22Rv1 (cell line): ENCODE measurements around the gene SLC36A1.
"Not testable (repeated sequence)": the region's sequence is repeated elsewhere in the genome, so short reads cannot be mapped to it uniquely, and the experiment has no call there.

ENCODE experiments used
- H3K27ac ChIP-seq: fragments of 450-650 bp; 2 replicates; pipeline ENCODE4 v1.5.1; 2017
- ZFX ChIP-seq: fragments of 450-650 bp; IDR thresholded peaks from 2 replicates; pipeline ENCODE4 v1.6.1; 2017; ENCODE audit warnings: antibody characterized with exemption, borderline replicate concordance
- TF ChIP-seq, protein P1 (sequence below): fragments of 450-650 bp; IDR thresholded peaks from 2 replicates; pipeline ENCODE4 v1.5.1; 2017; ENCODE audit warnings: mild to moderate bottlenecking

Gene SLC36A1

DNA sequence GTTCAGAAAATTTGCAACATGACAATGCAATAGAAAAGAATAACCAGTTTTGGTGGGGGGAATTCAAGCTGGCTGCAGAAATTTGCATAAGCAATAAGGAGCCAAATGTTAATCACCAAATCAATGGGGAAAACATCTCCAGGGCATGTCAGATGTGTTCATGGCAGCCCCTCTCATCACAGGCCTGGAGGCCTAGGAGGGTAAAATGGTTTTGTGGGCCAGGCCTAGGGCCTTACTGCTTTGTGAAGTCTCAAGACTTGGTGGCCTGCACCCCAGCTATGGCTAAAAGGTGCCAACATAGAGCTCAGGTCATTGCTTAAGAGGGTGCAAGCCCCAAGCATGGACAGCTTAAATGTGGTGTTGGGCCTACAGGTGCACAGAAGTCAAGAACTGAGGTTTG is 29.7 kb upstream of the SLC36A1 start:
- H3K27ac ChIP-seq = no peak overlapping the region
- no peak for TF ChIP-seq ZFX
- TF ChIP-seq, protein P1, sequence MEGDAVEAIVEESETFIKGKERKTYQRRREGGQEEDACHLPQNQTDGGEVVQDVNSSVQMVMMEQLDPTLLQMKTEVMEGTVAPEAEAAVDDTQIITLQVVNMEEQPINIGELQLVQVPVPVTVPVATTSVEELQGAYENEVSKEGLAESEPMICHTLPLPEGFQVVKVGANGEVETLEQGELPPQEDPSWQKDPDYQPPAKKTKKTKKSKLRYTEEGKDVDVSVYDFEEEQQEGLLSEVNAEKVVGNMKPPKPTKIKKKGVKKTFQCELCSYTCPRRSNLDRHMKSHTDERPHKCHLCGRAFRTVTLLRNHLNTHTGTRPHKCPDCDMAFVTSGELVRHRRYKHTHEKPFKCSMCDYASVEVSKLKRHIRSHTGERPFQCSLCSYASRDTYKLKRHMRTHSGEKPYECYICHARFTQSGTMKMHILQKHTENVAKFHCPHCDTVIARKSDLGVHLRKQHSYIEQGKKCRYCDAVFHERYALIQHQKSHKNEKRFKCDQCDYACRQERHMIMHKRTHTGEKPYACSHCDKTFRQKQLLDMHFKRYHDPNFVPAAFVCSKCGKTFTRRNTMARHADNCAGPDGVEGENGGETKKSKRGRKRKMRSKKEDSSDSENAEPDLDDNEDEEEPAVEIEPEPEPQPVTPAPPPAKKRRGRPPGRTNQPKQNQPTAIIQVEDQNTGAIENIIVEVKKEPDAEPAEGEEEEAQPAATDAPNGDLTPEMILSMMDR = no peak

DNA sequence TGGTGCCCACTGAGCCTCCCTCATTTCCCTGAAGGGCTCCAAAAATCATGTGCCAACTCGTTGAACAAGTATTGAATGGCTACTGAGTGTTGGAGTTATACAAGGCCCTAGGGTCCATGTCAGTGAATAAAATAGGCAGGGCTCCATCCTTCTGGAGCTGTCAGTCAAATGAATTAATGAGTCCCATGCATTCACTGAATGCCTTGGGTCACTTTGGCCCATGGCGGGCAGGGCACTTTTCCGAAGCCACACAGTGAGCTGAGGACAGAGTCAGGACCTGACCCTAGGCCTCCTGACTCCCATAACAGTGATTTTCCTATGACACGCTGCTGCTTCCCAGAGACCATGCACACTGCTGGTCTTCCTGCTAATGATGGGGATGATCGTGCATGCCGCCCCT is 27.3 kb upstream of the SLC36A1 start:
- no peak for TF ChIP-seq ZFX
- TF ChIP-seq, protein P1 = no peak

DNA sequence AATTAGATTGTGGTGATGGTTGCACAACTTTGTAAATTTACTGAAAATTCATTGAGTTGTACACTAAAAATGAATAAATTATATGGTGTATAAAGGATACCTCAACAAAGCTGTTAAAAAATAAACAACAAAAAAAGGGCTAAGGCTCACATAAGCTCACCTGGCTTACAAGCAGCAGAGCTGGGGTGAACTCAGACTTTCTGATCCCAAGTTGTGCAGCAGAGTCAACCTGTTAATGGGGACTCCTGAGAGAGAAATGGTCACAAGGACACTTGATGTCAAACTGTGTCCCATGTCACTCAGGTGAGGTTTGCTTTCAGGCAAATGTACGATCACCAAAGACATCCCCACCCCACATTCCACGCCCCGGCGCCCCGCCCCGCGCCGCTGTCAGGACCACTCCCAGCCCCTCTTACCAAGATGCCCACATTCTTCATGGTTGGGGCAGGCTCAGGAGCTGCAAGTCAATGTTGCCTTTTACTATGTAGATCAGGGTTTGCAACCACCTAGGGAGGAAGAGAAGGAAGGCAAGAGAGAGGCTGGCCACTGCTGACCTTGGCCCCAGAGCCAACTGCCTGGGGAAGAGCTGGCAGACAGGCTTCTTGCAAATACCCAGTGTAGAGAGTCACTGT is 22.4 kb upstream of the SLC36A1 start:
- no peak overlapping the region for H3K27ac ChIP-seq
- no peak for TF ChIP-seq ZFX
- TF ChIP-seq, protein P1 = no peak

More for the DNA sequence above, 27.3 kb upstream of the SLC36A1 start:
- no peak overlapping the region for H3K27ac ChIP-seq

DNA sequence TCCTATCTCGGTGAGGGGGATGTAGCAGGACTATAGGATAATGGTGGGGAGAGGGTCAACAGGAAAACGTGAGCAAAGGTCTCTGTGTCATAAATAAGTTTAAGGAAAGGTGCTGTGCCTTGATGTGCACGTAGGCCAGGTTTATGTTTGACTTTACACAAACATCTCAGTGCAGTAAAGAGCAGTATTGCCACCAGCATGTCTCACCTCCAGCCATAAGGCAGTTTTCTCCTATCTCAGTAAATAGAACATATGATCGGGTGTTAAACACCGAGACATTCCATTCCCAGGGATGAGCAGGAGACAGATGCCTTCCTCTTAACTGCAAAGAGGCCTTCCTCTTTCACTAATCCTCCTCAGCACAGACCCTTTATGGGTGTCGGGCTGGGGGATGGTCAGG is 21.1 kb upstream of the SLC36A1 start:
- not testable (repeated sequence) for H3K27ac ChIP-seq

DNA sequence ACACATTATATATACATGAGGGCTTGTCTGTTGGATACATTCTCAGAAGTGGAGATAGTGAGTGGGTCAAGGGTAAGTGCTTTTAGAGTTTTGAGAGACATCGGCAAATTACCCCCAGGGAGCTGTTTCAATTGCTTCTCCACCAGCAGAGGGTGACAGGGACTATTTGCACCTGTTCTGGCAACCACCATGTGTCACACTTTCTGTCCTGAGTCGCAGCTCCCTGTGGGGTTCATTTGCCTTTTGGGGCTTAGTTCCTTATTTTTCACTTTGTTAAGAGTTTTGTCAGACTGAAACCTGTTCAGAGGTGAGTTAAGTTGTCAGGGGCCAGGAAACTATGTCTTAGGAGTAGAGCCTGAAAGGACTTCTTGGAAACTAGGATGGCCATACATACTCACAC is 20.1 kb upstream of the SLC36A1 start:
- no peak for TF ChIP-seq ZFX
- TF ChIP-seq, protein P1 = no peak
- no peak overlapping the region for H3K27ac ChIP-seq

DNA sequence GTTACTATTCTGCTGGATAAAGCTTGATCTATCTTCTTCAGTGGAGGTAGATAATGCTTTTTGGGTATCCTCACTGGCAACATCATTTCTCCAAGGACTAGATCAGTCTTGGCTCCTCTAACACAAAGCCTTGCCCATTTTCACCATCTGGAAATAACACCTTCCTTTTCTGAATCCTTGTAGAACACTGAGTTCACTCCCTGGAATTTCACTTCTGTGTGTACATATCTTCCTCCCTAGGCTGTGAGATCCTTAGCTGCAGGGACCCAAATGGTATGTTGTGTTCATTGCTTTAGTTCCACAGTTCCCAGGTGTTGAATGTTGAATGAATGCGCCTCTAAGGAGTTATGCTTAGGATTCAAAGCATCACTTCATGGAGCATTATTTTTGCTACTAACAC is 16.7 kb upstream of the SLC36A1 start:
- H3K27ac ChIP-seq = no peak overlapping the region
- TF ChIP-seq ZFX = no peak
- TF ChIP-seq, protein P1 = no peak

DNA sequence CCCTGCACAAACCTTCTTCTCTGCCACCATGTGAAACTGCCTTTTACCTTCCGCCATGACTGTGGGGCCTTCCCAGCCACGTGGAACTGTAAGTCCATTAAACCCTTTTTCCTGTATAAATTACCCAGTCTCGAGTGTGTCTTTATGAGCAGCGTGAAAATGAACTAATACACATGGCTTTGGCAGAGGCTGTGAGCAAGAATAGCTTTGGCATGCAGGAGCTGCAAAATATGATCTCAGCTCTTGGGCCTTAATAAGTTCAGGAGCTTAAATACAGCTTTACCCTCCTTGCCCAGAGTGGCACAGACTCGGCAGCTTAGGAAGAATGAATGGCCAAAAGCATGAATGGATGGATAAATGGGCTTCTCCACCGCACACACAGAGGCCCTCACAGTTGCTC is 15.7 kb upstream of the SLC36A1 start:
- no peak overlapping the region for H3K27ac ChIP-seq
- TF ChIP-seq ZFX = no peak
- TF ChIP-seq, protein P1 = no peak

DNA sequence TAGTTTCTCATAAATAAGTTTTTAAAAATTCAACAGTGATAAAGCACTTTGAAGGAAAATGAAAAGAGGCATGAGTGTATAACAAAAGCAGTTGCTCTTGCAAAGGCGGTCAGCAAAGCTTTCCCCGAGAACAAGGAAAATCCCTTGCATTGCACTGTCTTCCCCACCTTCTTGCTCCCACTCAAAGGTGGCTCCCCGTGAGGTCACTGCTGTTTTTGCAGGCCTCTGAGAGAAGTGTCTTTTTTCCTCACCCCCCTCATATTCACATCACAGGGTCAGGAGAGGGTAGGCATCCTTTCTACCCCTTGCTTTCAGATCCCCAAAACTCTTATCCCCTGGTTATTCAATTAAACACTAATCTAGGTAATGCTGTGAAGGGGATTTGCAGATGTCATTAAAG is 15.2 kb upstream of the SLC36A1 start:
- no peak overlapping the region for H3K27ac ChIP-seq
- TF ChIP-seq, protein P1 = no peak
- TF ChIP-seq ZFX = no peak
